Hepatocyte (in vitro differentiated cells): ENCODE data around the gene APOBEC2. TPM values are rescaled to one million over a fixed set of nuclear protein-coding genes. Genes with fewer than 3 reads are reported as not detected.
A peak's percentile ranks its signal among the peaks of the same experiment; 100 is the strongest.

Experiments used
- DNase-seq: peaks from one replicate; pipeline ENCODE4 v3.0.0-alpha.2; 2016; ENCODE audit warnings: low spot score
- H2AFZ ChIP-seq: fragments of 200-600 bp; sonication (generic); 2 replicates; pipeline ENCODE4 v1.6.0; 2016; ENCODE audit warnings: antibody characterized with exemption, mild to moderate bottlenecking
- H3K27ac ChIP-seq: fragments of 200-600 bp; sonication (generic); 2 replicates; pipeline ENCODE4 v1.5.1; 2016; ENCODE audit warnings: mild to moderate bottlenecking
- H3K27me3 ChIP-seq: fragments of 200-600 bp; sonication (generic); 2 replicates; pipeline ENCODE4 v1.6.1; 2016
- H3K36me3 ChIP-seq: fragments of 200-600 bp; sonication (generic); replicated peaks from 2 replicates; pipeline ENCODE4 v1.5.1; 2016; ENCODE audit warnings: low read depth; ENCODE audit not compliant: insufficient read depth
- H3K4me1 ChIP-seq: fragments of 200-600 bp; sonication (generic); 2 replicates; pipeline ENCODE4 v1.5.1; 2016; ENCODE audit warnings: mild to moderate bottlenecking, moderate library complexity; ENCODE audit not compliant: insufficient read depth
- H3K4me2 ChIP-seq: fragments of 200-600 bp; sonication (generic); 2 replicates; pipeline ENCODE4 v1.6.0; 2016
- H3K4me3 ChIP-seq: fragments of 200-600 bp; sonication (generic); 2 replicates; pipeline ENCODE4 v1.5.1; 2016; ENCODE audit warnings: mild to moderate bottlenecking
- H3K79me2 ChIP-seq: fragments of 200-600 bp; sonication (generic); 2 replicates; pipeline ENCODE4 v1.6.0; 2017; ENCODE audit warnings: mild to moderate bottlenecking
- H3K9me2 ChIP-seq: fragments of 200-600 bp; sonication (generic); replicated peaks from 2 replicates; pipeline ENCODE4 v1.6.0; 2017; ENCODE audit warnings: mild to moderate bottlenecking; ENCODE audit not compliant: insufficient read depth
- H3K9me3 ChIP-seq: fragments of 200-600 bp; sonication (generic); 2 replicates; pipeline ENCODE4 v1.5.1; 2016; ENCODE audit warnings: low read depth, mild to moderate bottlenecking
- H4K20me1 ChIP-seq: fragments of 200-600 bp; sonication (generic); 2 replicates; pipeline ENCODE4 v1.6.0; 2016; ENCODE audit warnings: mild to moderate bottlenecking; ENCODE audit not compliant: insufficient read depth, poor library complexity, severe bottlenecking
- CTCF ChIP-seq: fragments of 200-600 bp; sonication (generic); IDR thresholded peaks from 2 replicates; pipeline ENCODE4 v1.5.1; 2016; ENCODE audit warnings: antibody characterized with exemption, mild to moderate bottlenecking; ENCODE audit not compliant: poor library complexity
- EZH2 ChIP-seq: fragments of 200-600 bp; sonication (generic); IDR thresholded peaks from 2 replicates; pipeline ENCODE4 v1.6.1; 2016; ENCODE audit warnings: antibody characterized with exemption, mild to moderate bottlenecking, borderline replicate concordance
- EZH2phosphoT487 ChIP-seq: fragments of 200-600 bp; sonication (generic); IDR thresholded peaks from one replicate; pipeline ENCODE4 v1.6.1; 2018; ENCODE audit warnings: antibody characterized with exemption, mild to moderate bottlenecking, low read depth, moderate library complexity; ENCODE audit not compliant: unreplicated experiment, severe bottlenecking
- WGBS: methylation state at CpG from one replicate; pipeline ENCODE4 v1.1.6; 2016; ENCODE audit warnings: low lambda C conversion rate; ENCODE audit errors: missing lambda C conversion rate; 5-methylcytosine and 5-hydroxymethylcytosine counted together
- polyA plus RNA-seq: library from polyadenylated mRNA; unstranded; fragments of >200 nt; fragmentation: Nextera tagmentation; extraction: Ambion mirVana; gene quantifications from 2 replicates; pipeline ENCODE4 v1.2.1, GENCODE V29; 2016
- total RNA-seq: library from RNA; depleted of rRNA; stranded (reverse); fragments of >200 nt; gene quantifications from 2 replicates; pipeline ENCODE4 v1.2.3, GENCODE V29; 2014

The APOBEC2 gene
- total and polyA plus RNA-seq, 2 experiments from 2014 or later, result 2.8 to 2.9 TPM

GRCh38 chr6:41075651-41076626 lies 22.9 kb downstream of the APOBEC2 start:
- H3K4me2 ChIP-seq, result peak overlapping the region; percentile 93
- H3K36me3 ChIP-seq, result no peaks in the 10 kb centered on the region
- no peak overlapping the region for H2AFZ ChIP-seq
- H3K79me2 ChIP-seq, result peaks cover 71% of the 10 kb centered on the region
- no peaks in the 10 kb centered on the region for H3K27me3 ChIP-seq
- H3K27ac ChIP-seq, result peak overlapping the region; percentile 4
- H3K9me3 ChIP-seq, result no peaks in the 10 kb centered on the region
- H3K4me3 ChIP-seq, result no peak overlapping the region
- H4K20me1 ChIP-seq, result peaks cover 47% of the 10 kb centered on the region
- TF ChIP-seq CTCF, result no peak
- TF ChIP-seq EZH2, result no peak
- TF ChIP-seq EZH2phosphoT487, result no peak
- no peak for DNase-seq
- no peaks in the 10 kb centered on the region for H3K9me2 ChIP-seq
- WGBS, result 44% methylated on average over 4 of the region's 4 CpGs
- H3K4me1 ChIP-seq, result peaks cover 15% of the 10 kb centered on the region

GRCh38 chr6:41077536-41077935 lies 24.5 kb downstream of the APOBEC2 start:
- Histone ChIP-seq H3K79me2 (peaks cover 86% of the 10 kb centered on the region), H3K9me3 (no peaks in the 10 kb centered on the region), H3K4me3 (no peak overlapping the region), H4K20me1 (peaks cover 47% of the 10 kb centered on the region), H3K27me3 (no peaks in the 10 kb centered on the region), H3K9me2 (no peaks in the 10 kb centered on the region), H3K4me2 (no peak overlapping the region), H3K36me3 (no peaks in the 10 kb centered on the region), H2AFZ (no peak overlapping the region), H3K4me1 (peaks cover 15% of the 10 kb centered on the region), H3K27ac (no peak overlapping the region)
- TF ChIP-seq CTCF, result no peak
- TF ChIP-seq EZH2, result no peak
- TF ChIP-seq EZH2phosphoT487, result no peak
- DNase-seq, result no peak
- WGBS, result 87% methylated on average over 2 of the region's 2 CpGs

GRCh38 chr6:41078101-41078500 lies 25.1 kb downstream of the APOBEC2 start:
- Histone ChIP-seq H3K4me3 (no peak overlapping the region), H4K20me1 (peaks cover 47% of the 10 kb centered on the region), H3K36me3 (no peaks in the 10 kb centered on the region), H3K4me2 (no peak overlapping the region), H3K27me3 (no peaks in the 10 kb centered on the region), H2AFZ (no peak overlapping the region), H3K9me3 (no peaks in the 10 kb centered on the region), H3K4me1 (peaks cover 15% of the 10 kb centered on the region), H3K79me2 (peaks cover 91% of the 10 kb centered on the region), H3K27ac (no peak overlapping the region), H3K9me2 (no peaks in the 10 kb centered on the region)
- WGBS, result 80% methylated on average over 3 of the region's 3 CpGs
- no peak for DNase-seq
- TF ChIP-seq CTCF (no peak), EZH2phosphoT487 (no peak), EZH2 (no peak)
